Measurements from ENCODE around the gene PTPRCAP. TPM values are rescaled to one million over a fixed set of nuclear protein-coding genes. Genes with fewer than 3 reads are reported as not detected.

PTPRCAP gene
- total RNA-seq, 1 experiment from 2014 or later: 1.7 TPM

DNA sequence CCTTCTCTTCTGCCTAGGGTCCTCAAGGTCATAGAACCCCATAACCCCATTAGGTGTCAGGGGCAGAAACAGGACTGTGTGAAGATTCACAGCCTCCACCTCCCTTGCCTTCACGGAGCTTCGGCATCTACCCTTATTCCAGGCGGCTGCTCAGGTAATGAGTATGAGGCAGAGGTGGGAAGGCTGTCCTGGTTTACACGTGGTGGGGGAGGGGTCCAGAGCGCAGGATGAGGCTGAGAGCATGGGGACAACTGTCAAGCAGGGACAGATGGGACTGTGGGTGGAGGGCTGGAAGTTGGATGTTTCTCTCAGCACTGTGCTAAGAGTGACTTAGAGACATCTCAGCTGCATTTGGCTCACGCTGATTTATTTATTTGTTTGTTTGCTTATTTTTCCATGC is 50.0 kb downstream of the PTPRCAP start:
- H3K4me1 ChIP-seq (ENCODE audit: insufficient read depth, low read length): no peaks in the 10 kb centered on the region; the same call in 1 of the 2 replicates
- no peaks in the 10 kb centered on the region; the same call in 1 of the 2 replicates for H3K27me3 ChIP-seq (ENCODE audit: insufficient read depth, low read length)
- no peak overlapping the region for H3K4me2 ChIP-seq (ENCODE audit: insufficient read depth, insufficient read length, low read length)
- H2BK15ac ChIP-seq (ENCODE audit: low read depth, low read length): no peak overlapping the region
- peaks cover 13% of the 10 kb centered on the region for H3K23me2 ChIP-seq (ENCODE audit: insufficient read length, low read depth, low read length, poor library complexity, severe bottlenecking)
- H2AK5ac ChIP-seq (ENCODE audit: insufficient read length, low read length): no peak overlapping the region
- H3K4ac ChIP-seq (ENCODE audit: low read depth, low read length): no peak overlapping the region
- peaks cover 19% of the 10 kb centered on the region for H3K27me3 Mint-ChIP-seq (ENCODE audit: low read depth)
- WGBS (ENCODE audit: extremely low coverage, insufficient read length, low lambda C conversion rate): no CpG with 5 or more reads among the region's 6 CpGs
- H3K18ac ChIP-seq (ENCODE audit: insufficient read length, low read depth, low read length): no peak overlapping the region
- H3K14ac ChIP-seq (ENCODE audit: insufficient read depth, low read length): no peak overlapping the region
- H2BK12ac ChIP-seq (ENCODE audit: insufficient read length, low read depth, low read length): no peak overlapping the region
- peaks cover 0 to under 1% (median 0%) of the 10 kb centered on the region in 3 experiments; a peak in 1 of 7 replicates for H3K36me3 Mint-ChIP-seq (ENCODE audit: insufficient read depth in 1 of 3, low read depth in 3 of 3)
- H3K23ac ChIP-seq (ENCODE audit: insufficient read length, low read depth, low read length): no peak overlapping the region
- H4K20me1 ChIP-seq (ENCODE audit: control insufficient read depth, insufficient read depth, insufficient read length): no peaks in the 10 kb centered on the region
- no peak overlapping the region for H3K27ac ChIP-seq (ENCODE audit: insufficient read length, low read depth, low read length)
- H3K79me1 ChIP-seq (ENCODE audit: insufficient read depth, low read depth, low read length, poor library complexity, severe bottlenecking): no peaks in the 10 kb centered on the region
- H2AFZ ChIP-seq (ENCODE audit: low read length): no peak overlapping the region
- H2BK120ac ChIP-seq (ENCODE audit: low read depth, low read length, poor library complexity, severe bottlenecking): no peak overlapping the region
- no peaks in the 10 kb centered on the region for H3K79me2 ChIP-seq (ENCODE audit: insufficient read depth, low read length)
- no peak overlapping the region for H4K91ac ChIP-seq (ENCODE audit: insufficient read length, low read depth, low read length)
- no peak for DNase-seq
- H3K4me1 Mint-ChIP-seq: peaks cover 18 to 27% of the 10 kb centered on the region in 2 experiments
- TF ChIP-seq, protein P1, sequence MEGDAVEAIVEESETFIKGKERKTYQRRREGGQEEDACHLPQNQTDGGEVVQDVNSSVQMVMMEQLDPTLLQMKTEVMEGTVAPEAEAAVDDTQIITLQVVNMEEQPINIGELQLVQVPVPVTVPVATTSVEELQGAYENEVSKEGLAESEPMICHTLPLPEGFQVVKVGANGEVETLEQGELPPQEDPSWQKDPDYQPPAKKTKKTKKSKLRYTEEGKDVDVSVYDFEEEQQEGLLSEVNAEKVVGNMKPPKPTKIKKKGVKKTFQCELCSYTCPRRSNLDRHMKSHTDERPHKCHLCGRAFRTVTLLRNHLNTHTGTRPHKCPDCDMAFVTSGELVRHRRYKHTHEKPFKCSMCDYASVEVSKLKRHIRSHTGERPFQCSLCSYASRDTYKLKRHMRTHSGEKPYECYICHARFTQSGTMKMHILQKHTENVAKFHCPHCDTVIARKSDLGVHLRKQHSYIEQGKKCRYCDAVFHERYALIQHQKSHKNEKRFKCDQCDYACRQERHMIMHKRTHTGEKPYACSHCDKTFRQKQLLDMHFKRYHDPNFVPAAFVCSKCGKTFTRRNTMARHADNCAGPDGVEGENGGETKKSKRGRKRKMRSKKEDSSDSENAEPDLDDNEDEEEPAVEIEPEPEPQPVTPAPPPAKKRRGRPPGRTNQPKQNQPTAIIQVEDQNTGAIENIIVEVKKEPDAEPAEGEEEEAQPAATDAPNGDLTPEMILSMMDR (conservative IDR thresholded peaks at IDR 0.05): no peak
- H3T11ph ChIP-seq (ENCODE audit: low read length): no peak overlapping the region
- H3K4me3 Mint-ChIP-seq: peak overlapping the region in 1 of 2 experiments; percentile 8; a peak in 2 of 5 replicates
- H3K27ac Mint-ChIP-seq: no peak overlapping the region; a peak in 1 of 7 replicates
- H3K9me3 Mint-ChIP-seq: no peaks in the 10 kb centered on the region
- no peak overlapping the region for H2BK5ac ChIP-seq (ENCODE audit: insufficient read length, low read length)
- H3K56ac ChIP-seq (ENCODE audit: insufficient read length, low read depth, low read length): no peak overlapping the region
- no peaks in the 10 kb centered on the region for H3K9me3 ChIP-seq (ENCODE audit: control insufficient read depth, low read depth, low read length)
- no peak overlapping the region for H4K5ac ChIP-seq (ENCODE audit: insufficient read length, low read depth, low read length)
- H3K9ac ChIP-seq (ENCODE audit: extremely low read depth, insufficient read length, low read length): peak overlapping the region; percentile 4
- H4K8ac ChIP-seq (replicated peaks; ENCODE audit: insufficient read length, low read depth, low read length): no peak overlapping the region
- no peak overlapping the region for H2BK20ac ChIP-seq (ENCODE audit: low read depth, low read length, poor library complexity, severe bottlenecking)
